DMS53 (cell line): Measurements from ENCODE around the gene IFIT2.
"Not testable (repeated sequence)": the region's sequence is repeated elsewhere in the genome, so short reads cannot be mapped to it uniquely, and the experiment has no call there.

Source experiments
- DNase-seq: peaks from one replicate; lab custom pipeline; 2025; lab: John Stamatoyannopoulos, UW

Gene IFIT2

DNA sequence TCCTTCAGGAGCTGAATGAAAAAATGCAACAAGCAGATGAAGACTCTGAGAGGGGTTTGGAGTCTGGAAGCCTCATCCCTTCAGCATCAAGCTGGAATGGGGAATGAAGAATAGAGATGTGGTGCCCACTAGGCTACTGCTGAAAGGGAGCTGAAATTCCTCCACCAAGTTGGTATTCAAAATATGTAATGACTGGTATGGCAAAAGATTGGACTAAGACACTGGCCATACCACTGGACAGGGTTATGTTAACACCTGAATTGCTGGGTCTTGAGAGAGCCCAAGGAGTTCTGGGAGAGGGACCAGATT is 5.4 kb downstream of the IFIT2 start:
- DNase-seq = no peak

DNA sequence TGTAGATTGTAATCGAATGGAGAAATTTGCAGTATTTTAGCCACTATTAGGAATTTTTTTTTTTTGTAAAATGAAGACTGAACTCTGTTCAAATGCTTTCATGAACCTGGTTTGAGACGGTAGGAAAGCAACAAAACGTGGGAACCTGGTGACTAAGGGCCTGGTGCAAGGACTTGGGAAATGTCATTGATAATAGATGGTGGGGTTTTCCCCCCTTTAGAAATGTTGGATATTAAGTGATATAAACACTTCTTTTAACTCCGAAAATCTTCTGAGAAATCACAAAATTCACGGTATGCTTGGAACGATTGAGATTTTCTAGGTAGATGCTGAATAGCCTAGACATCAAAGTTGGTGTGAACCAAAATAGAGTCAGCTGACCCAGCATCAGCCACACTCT is 6.4 kb downstream of the IFIT2 start:
- no peak for DNase-seq

GRCh38 chr10:89308736-89309135 is 6.9 kb downstream of the IFIT2 start:
- DNase-seq = no peak

DNA sequence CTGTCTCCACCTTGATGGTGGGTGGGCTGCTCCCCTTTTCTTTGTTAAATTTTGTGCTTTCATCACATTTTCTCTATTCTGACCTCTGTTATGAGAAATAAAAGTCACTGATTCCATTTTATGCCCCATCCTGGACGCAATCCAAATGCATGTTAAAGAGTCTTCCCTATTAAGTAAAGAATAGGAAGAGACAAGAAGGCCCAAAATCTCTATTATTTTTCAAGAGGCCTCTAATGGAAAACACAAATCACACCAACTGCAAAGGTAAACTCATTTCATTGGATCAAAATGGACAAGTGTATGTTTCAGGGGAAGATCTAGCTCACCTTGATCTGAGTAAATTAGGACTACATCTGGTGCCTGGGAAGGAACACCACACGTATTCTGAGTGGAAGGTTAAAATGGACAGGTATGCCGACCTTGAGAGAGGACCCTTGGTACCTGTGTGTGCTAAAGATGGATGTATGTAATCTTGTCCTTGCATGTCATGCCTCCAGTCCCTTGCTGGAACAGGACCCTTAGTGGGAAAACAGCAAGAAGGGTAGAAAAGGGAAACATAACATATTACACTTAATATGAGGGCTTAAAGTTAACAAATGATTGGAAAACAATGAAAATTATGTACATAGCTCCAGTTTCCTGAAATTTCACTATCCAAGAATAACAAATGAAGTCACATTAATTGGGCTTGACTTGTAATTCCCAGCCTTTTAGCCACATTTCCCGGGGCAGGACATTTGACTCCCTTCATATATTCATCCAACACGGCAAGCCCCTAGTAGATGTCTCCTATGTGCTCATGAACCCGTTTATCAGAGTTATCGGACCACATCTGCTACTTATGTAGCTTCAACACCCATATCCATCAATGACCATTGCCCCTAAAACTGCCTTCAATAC is 7.6 kb downstream of the IFIT2 start:
- no peak for DNase-seq

DNA sequence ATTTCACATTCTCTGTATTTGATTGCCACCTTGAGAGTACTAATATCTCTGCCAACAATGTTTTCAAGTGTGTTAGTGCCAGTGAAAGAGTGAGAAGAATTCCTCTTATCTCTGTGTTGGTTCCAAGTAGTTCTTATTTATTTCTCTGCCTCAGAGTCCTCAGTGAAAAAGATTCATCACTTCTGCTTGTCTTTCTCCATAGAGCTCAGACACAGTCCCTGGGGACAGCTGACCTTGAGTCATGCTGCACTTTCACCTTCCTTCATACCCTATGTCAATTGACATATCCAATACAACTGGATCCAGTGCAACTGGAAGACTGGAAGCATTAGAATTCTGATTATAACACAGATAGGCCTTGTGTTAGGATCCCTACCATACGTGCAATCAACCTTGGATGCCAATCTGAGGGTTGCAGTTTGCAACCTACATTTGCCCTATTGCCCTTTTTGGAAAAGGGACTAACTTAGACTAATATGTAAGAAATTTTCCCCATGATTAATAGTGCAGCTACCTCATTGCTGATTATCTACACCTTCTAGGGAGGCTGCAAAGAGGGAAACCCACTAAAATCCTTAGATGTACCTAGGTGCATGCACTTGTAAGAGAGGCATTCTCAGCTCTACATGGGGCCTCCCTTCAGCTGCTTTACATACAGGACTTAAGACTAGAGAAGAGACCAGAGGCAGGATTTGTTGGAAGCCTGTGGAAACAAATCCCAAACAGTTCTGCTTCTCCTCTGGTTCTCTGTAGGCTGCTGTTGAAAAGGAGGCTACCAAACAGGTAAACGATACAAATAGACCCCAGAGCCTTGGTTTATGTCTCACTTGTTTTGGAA is 8.4 kb downstream of the IFIT2 start:
- no peak for DNase-seq

- DNase-seq = no peak
Observed at GRCh38 chr10:89312973-89313372, 11.1 kb downstream of the IFIT2 start.

DNA sequence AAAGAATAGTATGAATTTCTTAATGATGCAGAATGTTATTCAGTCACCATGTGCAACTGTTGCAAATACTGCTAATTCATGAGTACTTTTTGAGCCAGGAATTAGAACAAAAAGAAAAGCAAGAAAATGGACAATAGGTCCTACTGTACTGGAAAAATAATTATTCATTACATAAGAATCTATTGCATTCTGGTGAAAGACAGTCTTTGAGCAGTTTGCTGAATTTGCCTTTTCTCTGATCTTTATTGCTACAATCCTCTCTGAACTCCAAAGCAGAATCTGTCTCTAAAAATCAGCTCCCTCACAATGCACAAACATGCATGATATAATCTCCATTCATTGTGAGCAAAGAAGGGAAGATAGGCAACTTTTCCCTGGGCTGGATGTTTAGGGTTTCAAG is 12.8 kb downstream of the IFIT2 start:
- no peak for DNase-seq

DNA sequence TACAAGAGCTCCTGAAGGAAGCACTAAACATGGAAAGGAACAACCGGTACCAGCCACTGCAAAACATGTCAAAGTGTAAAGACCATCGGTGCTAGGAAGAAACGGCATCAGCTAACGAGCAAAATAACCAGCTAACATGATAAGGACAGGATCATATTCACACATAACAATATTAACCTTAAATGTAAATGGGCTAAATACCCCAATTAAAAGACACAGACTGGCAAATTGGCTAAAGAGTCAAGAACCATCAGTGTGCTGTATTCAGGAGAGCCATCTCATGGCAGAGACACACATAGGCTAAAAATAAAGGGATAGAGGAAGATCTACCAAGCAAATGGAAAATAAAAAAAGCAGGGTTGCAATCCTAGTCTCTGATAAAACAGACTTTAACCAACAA is 16.2 kb downstream of the IFIT2 start:
- not testable (repeated sequence) for DNase-seq

GRCh38 chr10:89325081-89325480 is 23.2 kb downstream of the IFIT2 start:
- not testable (repeated sequence) for DNase-seq

DNA sequence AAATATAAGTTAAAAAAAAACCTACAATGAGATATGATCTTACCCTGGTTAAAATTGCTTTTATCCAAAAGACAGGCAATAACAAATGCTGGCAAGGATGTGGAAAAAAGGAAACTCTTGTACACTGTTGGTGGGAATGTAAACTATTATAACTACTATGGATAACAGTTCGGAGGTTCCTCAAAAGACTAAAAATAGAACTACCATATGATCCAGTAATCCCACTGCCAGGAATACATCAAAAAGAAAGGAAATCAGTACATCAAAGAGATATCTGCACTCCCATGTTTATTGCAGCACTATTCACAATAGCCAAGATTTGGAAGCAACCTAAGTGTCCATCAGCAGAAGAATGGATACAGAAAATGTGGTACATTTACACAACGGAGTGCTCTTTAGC is 24.0 kb downstream of the IFIT2 start:
- not testable (repeated sequence) for DNase-seq

DNA sequence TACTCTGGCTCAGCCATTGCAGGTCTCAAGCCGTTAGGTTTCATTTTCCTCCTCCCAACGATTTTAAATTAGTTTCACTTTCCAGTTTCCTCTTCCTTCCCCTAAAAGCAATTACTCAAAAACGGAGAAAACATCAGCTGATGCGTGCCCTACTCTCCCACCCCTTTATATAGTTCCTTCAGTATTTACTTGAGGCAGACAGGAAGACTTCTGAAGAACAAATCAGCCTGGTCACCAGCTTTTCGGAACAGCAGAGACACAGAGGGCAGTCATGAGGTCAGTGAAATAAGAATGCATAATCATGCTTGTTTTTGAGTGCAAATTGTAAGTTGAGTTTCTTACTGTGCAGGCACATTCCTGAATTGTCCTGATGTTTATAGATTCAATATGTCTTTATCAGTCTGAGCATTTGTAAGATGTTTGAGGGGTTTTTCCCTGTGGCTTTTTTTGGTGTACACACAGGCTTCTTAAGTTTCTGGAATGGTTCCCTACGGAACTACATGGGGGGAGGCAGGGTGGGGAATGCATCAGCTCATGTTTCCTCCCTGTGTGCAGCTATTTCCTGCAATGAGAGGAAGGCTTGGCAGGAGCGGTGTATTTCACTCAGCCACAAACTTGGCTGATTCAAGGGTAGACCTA is 26.1 kb downstream of the IFIT2 start, which contains the start of gene IFIT3:
TSS of gene IFIT3 (plus strand) at position 195 of the 639 bp plus-strand sequence. CDS start at position 272, 77 bp downstream.
- peak; percentile 64 for DNase-seq

GRCh38 chr10:89329151-89329550 is 27.3 kb downstream of the IFIT2 start:
- DNase-seq = no peak

DNA sequence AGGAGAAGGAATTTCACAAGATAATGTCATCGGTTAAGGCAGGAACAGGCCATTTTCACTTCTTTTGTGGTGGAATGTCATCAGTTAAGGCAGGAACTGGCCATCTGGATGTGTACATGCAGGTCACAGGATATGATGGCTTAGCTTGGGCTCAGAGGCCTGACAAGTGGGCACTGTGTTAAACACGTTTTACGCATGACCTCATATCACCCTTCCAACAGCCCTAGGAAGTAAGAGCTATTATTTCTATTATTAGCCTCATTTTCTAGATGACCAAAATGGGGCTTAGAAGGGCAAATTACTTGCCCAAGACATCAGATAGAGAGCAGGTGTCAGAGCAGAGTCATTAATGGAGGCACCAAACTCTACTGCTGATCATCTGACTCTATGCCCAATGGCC is 28.2 kb downstream of the IFIT2 start:
- peak; percentile 5 for DNase-seq

GRCh38 chr10:89330537-89331212 is 28.8 kb downstream of the IFIT2 start:
- no peak for DNase-seq

- not testable (repeated sequence) for DNase-seq
Observed at GRCh38 chr10:89331487-89332122, 29.8 kb downstream of the IFIT2 start.

- peak; percentile 61 for DNase-seq
Observed at GRCh38 chr10:89332123-89332633, 30.3 kb downstream of the IFIT2 start.

DNA sequence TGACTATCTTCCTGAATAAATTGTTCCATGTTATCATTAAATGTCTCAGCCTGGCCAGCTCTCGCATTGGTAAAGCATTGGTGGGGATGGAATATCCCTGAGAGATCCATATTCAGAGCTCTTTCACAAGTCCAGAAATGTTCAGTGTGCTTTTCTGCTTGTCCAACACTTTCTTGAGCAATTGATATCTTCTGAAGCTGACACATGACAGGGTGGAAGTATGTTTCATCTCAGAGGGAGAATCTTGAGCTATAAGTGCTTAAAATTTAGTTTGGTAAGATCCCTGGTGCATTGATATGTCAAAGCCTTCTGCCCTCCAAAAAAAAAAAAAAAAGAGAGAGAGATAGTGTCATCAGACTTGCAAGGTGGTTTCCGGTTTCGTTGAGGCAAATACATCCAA is 33.4 kb downstream of the IFIT2 start:
- DNase-seq = peak; percentile 57

GRCh38 chr10:89336241-89336640 is 34.4 kb downstream of the IFIT2 start:
- DNase-seq = no peak

DNA sequence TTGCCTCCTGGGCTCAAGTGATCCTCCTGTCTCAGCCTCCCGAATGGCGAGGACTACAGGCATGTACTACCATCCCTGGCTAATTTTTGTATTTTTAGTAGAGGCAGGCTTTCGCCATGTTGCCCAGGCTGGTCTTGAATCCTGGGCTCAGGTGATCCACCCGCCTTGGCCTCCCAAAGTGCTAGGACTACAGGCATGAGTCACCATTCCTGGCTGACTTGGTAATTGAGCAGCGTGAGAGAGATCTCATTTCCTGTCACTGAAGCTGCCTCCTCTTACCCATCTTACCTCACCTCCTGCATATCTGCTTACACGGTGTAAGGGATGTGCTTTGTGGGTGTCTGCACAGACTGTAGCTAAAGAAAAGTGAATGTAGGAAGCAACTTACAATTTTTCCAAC is 35.6 kb downstream of the IFIT2 start:
- peak; percentile 82 for DNase-seq

DNA sequence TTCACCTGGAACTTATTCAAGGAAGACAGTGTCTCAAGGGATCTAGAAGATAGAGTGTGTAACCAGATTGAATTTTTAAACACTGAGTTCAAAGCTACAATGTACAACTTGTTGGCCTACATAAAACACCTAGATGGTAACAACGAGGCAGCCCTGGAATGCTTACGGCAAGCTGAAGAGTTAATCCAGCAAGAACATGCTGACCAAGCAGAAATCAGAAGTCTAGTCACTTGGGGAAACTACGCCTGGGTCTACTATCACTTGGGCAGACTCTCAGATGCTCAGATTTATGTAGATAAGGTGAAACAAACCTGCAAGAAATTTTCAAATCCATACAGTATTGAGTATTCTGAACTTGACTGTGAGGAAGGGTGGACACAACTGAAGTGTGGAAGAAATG is 36.9 kb downstream of the IFIT2 start:
- DNase-seq = no peak

- DNase-seq = no peak
Observed at GRCh38 chr10:89339875-89340274, 38.0 kb downstream of the IFIT2 start.
